ENCODE data around the gene PFDN2. TPM values are rescaled to one million over a fixed set of nuclear protein-coding genes. Genes with fewer than 3 reads are reported as not detected.

PFDN2 gene
- total and polyA plus RNA-seq, 2 of the 8 experiments (the other 6 are each of a cell fraction or from before 2014, with no cell fraction given): 66.2 to 71.2 TPM

DNA sequence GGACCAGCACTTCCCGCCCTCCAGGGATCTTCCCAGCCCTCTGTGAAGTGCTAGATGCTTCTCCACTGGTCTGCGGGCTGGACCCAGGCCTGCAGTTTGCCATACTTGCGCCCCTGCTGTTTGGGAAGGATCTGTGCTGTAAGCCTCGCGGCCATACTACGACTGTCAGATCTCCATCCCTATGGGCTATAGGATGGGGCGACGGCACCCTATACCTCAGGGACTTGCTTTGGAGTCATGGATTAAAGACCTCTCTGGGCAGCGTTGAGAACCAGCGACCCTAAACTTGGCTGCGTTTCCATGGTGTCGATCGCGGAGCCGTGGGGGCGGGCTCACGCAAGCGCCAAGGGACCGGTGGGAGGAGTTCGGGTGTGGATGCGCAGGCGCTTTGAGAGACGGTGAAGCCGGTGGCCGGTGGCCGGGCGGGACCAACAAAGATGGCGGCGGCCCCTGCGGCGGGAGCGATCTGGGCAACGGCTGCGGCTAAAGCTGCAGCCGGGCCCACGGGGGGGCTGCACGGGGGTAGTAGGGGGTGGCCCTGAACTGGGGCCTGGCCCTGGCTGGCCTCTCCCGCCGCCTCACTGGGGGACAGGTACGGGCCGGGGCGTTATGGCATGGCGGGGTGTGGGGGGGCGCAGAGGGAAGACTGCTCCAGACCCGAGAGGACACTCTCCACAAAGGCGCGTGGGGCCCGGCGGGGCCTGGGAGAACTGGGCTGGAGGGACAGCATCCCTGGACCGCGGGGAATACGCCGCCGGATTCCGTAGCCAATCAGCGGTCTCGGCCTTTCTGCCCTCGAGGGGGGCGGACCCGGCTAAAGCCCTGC is 41.5 kb upstream of the PFDN2 start, which contains the start of gene USP21 (continued):
- TF ChIP-seq ASH2L (IDR thresholded peaks at IDR 0.05; ENCODE audit: low read length) (peak; percentile 92), CEBPB (IDR thresholded peaks at IDR 0.05; ENCODE audit: low read depth, low read length) (no peak), JUND (IDR thresholded peaks at IDR 0.05; ENCODE audit: low read length) (no peak), NANOG (IDR thresholded peaks at IDR 0.05; ENCODE audit: insufficient read depth, low read depth, low read length, poor library complexity, severe bottlenecking) (no peak), CBX8 (IDR thresholded peaks at IDR 0.05; ENCODE audit: borderline replicate concordance, low read depth, low read length) (no peak), CTBP2 (IDR thresholded peaks at IDR 0.05; ENCODE audit: borderline replicate concordance, insufficient read depth, insufficient read length, low read length) (no peak), GABPA (IDR thresholded peaks at IDR 0.05; ENCODE audit: borderline replicate concordance, insufficient read depth, low read length) (no peak), TBP (IDR thresholded peaks at IDR 0.05; ENCODE audit: low read depth, low read length) (peak; percentile 78), CBX5 (IDR thresholded peaks at IDR 0.05; ENCODE audit: low read depth, low read length) (no peak), MAFK (IDR thresholded peaks at IDR 0.05; ENCODE audit: low read depth, low read length) (no peak), RXRA (IDR thresholded peaks at IDR 0.05; ENCODE audit: insufficient read depth, low read depth, low read length) (no peak), PHF8 (conservative IDR thresholded peaks at IDR 0.05; ENCODE audit: low read depth, low read length) (peak; percentile 77), CHD2 (IDR thresholded peaks at IDR 0.05; ENCODE audit: low read length) (no peak), BCL11A (IDR thresholded peaks at IDR 0.05; ENCODE audit: low read depth in 2 of 2, low read length in 2 of 2) (no peak), SRF (IDR thresholded peaks at IDR 0.05; ENCODE audit: low read depth, low read length) (no peak), BACH1 (IDR thresholded peaks at IDR 0.05; ENCODE audit: low read length) (no peak), ZNF274 (IDR thresholded peaks at IDR 0.05; ENCODE audit: borderline replicate concordance, extremely low read depth, low read length) (no peak), BRCA1 (IDR thresholded peaks at IDR 0.05; ENCODE audit: low read depth, low read length) (no peak), KDM5A (IDR thresholded peaks at IDR 0.05; ENCODE audit: low read length) (peak; percentile 64; the same call in 1 of the 2 replicates), JUN (IDR thresholded peaks at IDR 0.05; ENCODE audit: low read depth, low read length) (no peak), CREB1 (IDR thresholded peaks at IDR 0.05) (no peak; the same call in 1 of the 2 replicates)
- TF ChIP-seq, protein P1, sequence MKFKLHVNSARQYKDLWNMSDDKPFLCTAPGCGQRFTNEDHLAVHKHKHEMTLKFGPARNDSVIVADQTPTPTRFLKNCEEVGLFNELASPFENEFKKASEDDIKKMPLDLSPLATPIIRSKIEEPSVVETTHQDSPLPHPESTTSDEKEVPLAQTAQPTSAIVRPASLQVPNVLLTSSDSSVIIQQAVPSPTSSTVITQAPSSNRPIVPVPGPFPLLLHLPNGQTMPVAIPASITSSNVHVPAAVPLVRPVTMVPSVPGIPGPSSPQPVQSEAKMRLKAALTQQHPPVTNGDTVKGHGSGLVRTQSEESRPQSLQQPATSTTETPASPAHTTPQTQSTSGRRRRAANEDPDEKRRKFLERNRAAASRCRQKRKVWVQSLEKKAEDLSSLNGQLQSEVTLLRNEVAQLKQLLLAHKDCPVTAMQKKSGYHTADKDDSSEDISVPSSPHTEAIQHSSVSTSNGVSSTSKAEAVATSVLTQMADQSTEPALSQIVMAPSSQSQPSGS (IDR thresholded peaks at IDR 0.05; ENCODE audit: low read length): no peak

All from H1 (cell line).